Neural progenitor cell (in vitro differentiated cells): Measurements from ENCODE around the gene ZP4.

Source experiments
- CTCF ChIP-seq: fragments of 200-600 bp; sonication (generic); IDR thresholded peaks from 2 replicates; pipeline ENCODE4 v1.5.1; 2017; ENCODE audit warnings: antibody characterized with exemption, mild to moderate bottlenecking
- EZH2 ChIP-seq: fragments of 200-600 bp; sonication (generic); IDR thresholded peaks from 2 replicates; pipeline ENCODE4 v1.6.1; 2017; ENCODE audit warnings: antibody characterized with exemption, mild to moderate bottlenecking, moderate library complexity
- EZH2phosphoT487 ChIP-seq: fragments of 200-600 bp; sonication (generic); IDR thresholded peaks from 2 replicates; pipeline ENCODE4 v1.6.1; 2017; ENCODE audit warnings: antibody characterized with exemption

- TF ChIP-seq CTCF = no peak
- no peak for TF ChIP-seq EZH2phosphoT487
- TF ChIP-seq EZH2 = no peak
Measured at GRCh38 chr1:237838320-237838719, 52.4 kb downstream of the ZP4 start.
